Right renal pelvis (tissue), 4 donors: ENCODE data around the gene EFCAB11. TPM values are rescaled to one million over a fixed set of nuclear protein-coding genes. Genes with fewer than 3 reads are reported as not detected.

Experiments used
- polyA plus RNA-seq, 4 donors: library from polyadenylated mRNA; unstranded; fragments of 120-200 nt; gene quantifications; one replicate each; pipeline ENCODE4 v1.2.1, GENCODE V29; 2013; ENCODE audit not compliant: insufficient read length in 4 of 4

The EFCAB11 gene
- polyA plus RNA-seq, 4 donors = 17.0 to 22.1 (median 19.6) TPM

Other genes starting within 250 kb of the EFCAB11 start
- gene TDP1, start 1.2 kb upstream of the EFCAB11 start, polyA plus RNA-seq = 10 to 100 TPM; 22.3 to 28.5 (median 26.0) TPM
- gene KCNK13, start 107.3 kb upstream of the EFCAB11 start, polyA plus RNA-seq = under 1 TPM; 0.18 to 0.38 (median 0.24) TPM